Cardiac fibroblast (primary cell): ENCODE measurements around the gene IL1RAP.

Experiments used
- DNase-seq, 2 donors: peaks; one replicate each; pipeline versions ENCODE4 v3.0.0 to v3.0.0-alpha.2; 2010; ENCODE audit warnings: low read depth in 2 of 2
- H3K4me3 ChIP-seq, 2 donors: replicated peaks in 1 of 2; 1 replicate in 1 of 2; 2 replicates in 1 of 2; pipeline ENCODE4 v1.5.1; 2011; ENCODE audit warnings: low read depth in 2 of 2, low read length in 2 of 2, mild to moderate bottlenecking in 2 of 2, moderate library complexity in 1 of 2
- TF ChIP-seq, protein P1 (sequence below): IDR thresholded peaks from one replicate; pipeline ENCODE4 v1.5.1; 2011; ENCODE audit warnings: low read depth, mild to moderate bottlenecking, low read length, inconsistent platforms

Gene IL1RAP

DNA sequence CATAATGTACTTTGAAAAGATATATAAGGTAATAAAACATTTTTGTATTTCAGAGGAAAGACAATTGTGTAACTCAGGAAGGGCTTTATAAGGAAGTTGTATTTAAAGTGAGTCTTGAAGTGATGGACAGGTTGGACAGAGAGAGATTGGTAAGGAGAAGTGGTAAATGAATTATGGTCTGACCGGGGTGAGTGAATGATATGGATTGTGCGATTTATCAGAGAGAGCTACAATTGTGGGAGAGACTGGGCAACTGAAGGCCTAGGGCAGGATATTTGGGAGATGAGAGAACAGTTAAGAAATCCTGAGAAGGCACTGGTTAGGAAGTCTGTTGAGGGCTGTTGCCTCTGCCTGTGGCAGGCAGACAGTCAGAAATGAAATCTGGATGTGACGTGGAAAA lies 14.8 kb downstream of the IL1RAP start:
- TF ChIP-seq, protein P1, sequence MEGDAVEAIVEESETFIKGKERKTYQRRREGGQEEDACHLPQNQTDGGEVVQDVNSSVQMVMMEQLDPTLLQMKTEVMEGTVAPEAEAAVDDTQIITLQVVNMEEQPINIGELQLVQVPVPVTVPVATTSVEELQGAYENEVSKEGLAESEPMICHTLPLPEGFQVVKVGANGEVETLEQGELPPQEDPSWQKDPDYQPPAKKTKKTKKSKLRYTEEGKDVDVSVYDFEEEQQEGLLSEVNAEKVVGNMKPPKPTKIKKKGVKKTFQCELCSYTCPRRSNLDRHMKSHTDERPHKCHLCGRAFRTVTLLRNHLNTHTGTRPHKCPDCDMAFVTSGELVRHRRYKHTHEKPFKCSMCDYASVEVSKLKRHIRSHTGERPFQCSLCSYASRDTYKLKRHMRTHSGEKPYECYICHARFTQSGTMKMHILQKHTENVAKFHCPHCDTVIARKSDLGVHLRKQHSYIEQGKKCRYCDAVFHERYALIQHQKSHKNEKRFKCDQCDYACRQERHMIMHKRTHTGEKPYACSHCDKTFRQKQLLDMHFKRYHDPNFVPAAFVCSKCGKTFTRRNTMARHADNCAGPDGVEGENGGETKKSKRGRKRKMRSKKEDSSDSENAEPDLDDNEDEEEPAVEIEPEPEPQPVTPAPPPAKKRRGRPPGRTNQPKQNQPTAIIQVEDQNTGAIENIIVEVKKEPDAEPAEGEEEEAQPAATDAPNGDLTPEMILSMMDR = no peak
- no peak for DNase-seq
- H3K4me3 ChIP-seq = no peak overlapping the region

- no peak overlapping the region for H3K4me3 ChIP-seq
- peak in 1 of 2 donors; percentile 21 for DNase-seq
- TF ChIP-seq, protein P1 = no peak
Observed at GRCh38 chr3:190531406-190531805, 17.5 kb downstream of the IL1RAP start.

- no peak for DNase-seq
- TF ChIP-seq, protein P1 = no peak
- no peak overlapping the region for H3K4me3 ChIP-seq
Observed at GRCh38 chr3:190532731-190533203, 18.9 kb downstream of the IL1RAP start.

DNA sequence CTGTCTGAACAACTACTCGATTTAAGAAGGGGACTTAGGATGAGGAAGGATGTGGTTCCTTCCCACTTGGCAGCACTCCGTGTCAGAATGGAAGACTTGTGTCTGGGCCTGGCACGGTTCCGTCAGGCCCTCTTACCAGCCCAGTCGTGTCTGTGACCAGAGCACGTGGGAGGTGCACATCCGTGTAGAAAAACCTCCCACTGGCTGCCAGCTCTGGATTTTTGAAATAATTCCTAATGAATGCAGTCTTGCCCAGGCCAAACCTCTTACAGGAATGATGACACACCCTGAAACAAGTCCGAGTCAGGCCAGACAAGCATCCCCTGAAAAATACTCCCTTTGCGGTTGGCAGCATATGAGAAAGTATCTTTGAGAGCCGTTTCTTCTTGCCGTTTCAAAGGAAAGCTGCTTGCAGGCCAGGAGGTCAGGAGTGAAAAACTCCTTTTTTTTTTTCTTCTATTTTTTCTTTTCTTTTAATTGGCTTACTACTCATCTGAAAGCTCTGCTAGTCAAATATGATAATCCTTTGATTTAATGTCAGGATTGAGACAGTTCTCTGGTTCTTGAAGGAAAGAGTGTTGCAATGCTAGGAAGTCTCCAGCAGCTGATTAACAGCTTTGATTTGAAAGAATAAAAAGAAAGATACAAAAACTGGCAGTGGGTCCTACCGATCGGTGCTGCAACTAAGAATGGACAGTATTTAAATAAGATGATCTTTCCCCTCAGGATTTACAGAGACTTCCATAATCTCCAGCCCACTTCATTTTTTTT lies 19.8 kb downstream of the IL1RAP start:
- H3K4me3 ChIP-seq = peak overlapping the region in 1 of 2 donors; percentile 19
- DNase-seq = peak; percentile 96 to 97

DNA sequence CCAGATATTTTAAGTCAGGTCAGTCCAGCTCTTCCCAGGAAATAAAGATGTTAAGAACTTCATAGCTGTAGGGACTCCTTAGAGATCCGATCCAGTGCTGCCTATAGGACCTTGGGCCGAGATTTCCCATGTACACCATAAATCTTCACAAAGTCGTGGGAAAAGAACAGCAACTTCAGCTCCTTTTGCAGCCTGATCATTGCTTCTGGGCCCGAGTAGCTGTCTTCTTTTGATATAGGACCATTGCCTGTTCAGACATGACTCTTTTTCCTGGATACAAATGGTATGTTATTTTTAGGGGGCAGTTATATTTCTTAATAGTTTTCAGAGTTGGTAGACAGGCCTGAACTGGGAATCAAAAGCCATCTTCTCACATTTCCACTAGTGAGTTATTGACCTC lies 20.5 kb downstream of the IL1RAP start:
- H3K4me3 ChIP-seq = no peak overlapping the region
- DNase-seq = peak in 1 of 2 donors; percentile 23
- TF ChIP-seq, protein P1 = no peak

More for the DNA sequence above, 19.8 kb downstream of the IL1RAP start:
- TF ChIP-seq, protein P1 = no peak

DNA sequence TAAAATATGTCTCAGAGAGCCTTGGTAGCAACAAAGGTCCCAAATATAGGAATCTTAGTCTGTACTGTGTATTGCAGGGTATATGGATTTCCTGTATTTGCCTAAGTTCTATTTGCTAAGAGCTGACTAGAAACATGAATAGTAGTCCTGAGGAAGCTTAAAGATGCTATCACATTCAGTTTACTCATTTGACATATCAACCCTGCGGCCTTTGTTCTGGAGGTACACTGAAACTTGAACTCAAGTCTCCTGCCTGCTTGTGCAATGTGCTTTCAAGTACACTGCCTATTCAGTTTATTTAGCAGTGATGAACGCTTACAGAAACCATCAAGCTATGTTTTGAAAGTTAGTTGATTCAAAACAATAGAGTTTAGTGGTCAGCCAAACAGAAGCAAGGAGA lies 21.1 kb downstream of the IL1RAP start:
- TF ChIP-seq, protein P1 = no peak
- H3K4me3 ChIP-seq = no peak overlapping the region
- peak in 1 of 2 donors; percentile 48 for DNase-seq
